ENCODE measurements around the gene CTSW. TPM values are rescaled to one million over a fixed set of nuclear protein-coding genes. Genes with fewer than 3 reads are reported as not detected.
A peak's percentile ranks its signal among the peaks of the same experiment; 100 is the strongest.

Gene CTSW
- total and polyA plus RNA-seq, 2 of the 4 experiments (the other 2 are of a cell fraction), result 0.07 to 0.18 TPM

GRCh38 chr11:65871811-65872548 is 7.7 kb upstream of the CTSW start:
- H4K20me1 ChIP-seq (ENCODE audit: insufficient read depth, low read length), result peaks cover 27% of the 10 kb centered on the region
- CTCF ChIA-PET, result interaction anchor here (1.1 to 2.1 kb wide), 3 partner anchors 13 to 16 kb away, joined by 3 to 9 read pairs (median 8); partner anchors contain the start of gene FIBP
- WGBS, 2 experiments (ENCODE audit: extremely low coverage in 2 of 2, insufficient read length in 1 of 2), result 7% methylated on average over 11 of the region's 26 CpGs; no CpG with 5 or more reads in 1 of the 2 experiments
- H4K5ac ChIP-seq (ENCODE audit: low read depth, low read length), result peak overlapping the region; percentile 89
- H2BK5ac ChIP-seq (ENCODE audit: low read depth, low read length, poor library complexity, severe bottlenecking), result peak overlapping the region; percentile 97
- 0 out of 2 replicates have a peak, but pooled peaks cover 5% of the 10 kb centered on the region for H3K9me1 ChIP-seq (ENCODE audit: insufficient read depth, low read length)
- intact Hi-C loops (cut with micrococcal nuclease) (no loop called here), in situ Hi-C loops (cut with MboI; ENCODE audit: low sequenced_read_pairs) (no loop called here), dilution Hi-C loops (cut with HindIII; ENCODE audit: low sequenced_read_pairs, unreplicated experiment) (no loop called here)
- DNase-seq (no peak), ATAC-seq (ENCODE audit: low read depth) (peak; percentile 28)
- H3K9ac ChIP-seq (ENCODE audit: low read depth, low read length), result peak overlapping the region; percentile 98
- H3K36me3 ChIP-seq (ENCODE audit: control insufficient read depth, insufficient read depth, low read length), result peaks cover 41% of the 10 kb centered on the region
- H2AK9ac ChIP-seq (replicated peaks; ENCODE audit: low read depth, low read length, poor library complexity), result peak overlapping the region; percentile 99
- H2AK5ac ChIP-seq (ENCODE audit: low read depth, low read length), result peak overlapping the region; percentile 87
- no TSS peak for BruUV-seq (replicated peaks)
- H3K18ac ChIP-seq (ENCODE audit: low read depth, low read length), result peak overlapping the region; percentile 71
- peaks cover 14% of the 10 kb centered on the region for H3K4me1 ChIP-seq (ENCODE audit: control insufficient read depth, insufficient read depth, low read length)
- H2AFZ ChIP-seq (replicated peaks; ENCODE audit: low read length, poor library complexity), result peak overlapping the region; percentile 76
- no peaks in the 10 kb centered on the region for H3K9me3 ChIP-seq (ENCODE audit: control insufficient read depth, insufficient read depth, low read length)
- H2BK20ac ChIP-seq (ENCODE audit: low read depth, low read length), result no peak overlapping the region
- peak overlapping the region; percentile 73 for H2BK120ac ChIP-seq (ENCODE audit: low read depth, low read length)
- H4K8ac ChIP-seq (ENCODE audit: low read depth in 2 of 2, low read length in 2 of 2), result peak overlapping the region; percentile 73
- H3K4ac ChIP-seq (ENCODE audit: low read depth, low read length), result peak overlapping the region; percentile 97
- peak overlapping the region; percentile 97 for H3K14ac ChIP-seq (replicated peaks; ENCODE audit: low read depth, low read length)
- H3K4me2 ChIP-seq (ENCODE audit: low read depth, low read length), result peak overlapping the region; percentile 96
- peak overlapping the region; percentile 89 for H3K4me3 ChIP-seq (ENCODE audit: insufficient read depth, low read depth, low read length)
- peaks cover 18 to 57% of the 10 kb centered on the region in 2 experiments for H3K79me1 ChIP-seq (ENCODE audit: low read depth in 1 of 2, low read length in 2 of 2)
- peak overlapping the region; percentile 93 for H3K23ac ChIP-seq (ENCODE audit: low read depth, low read length)
- peak overlapping the region; percentile 81 for H4K91ac ChIP-seq (ENCODE audit: insufficient read depth, low read depth, low read length)
- peak overlapping the region; percentile 88 for H3K56ac ChIP-seq (ENCODE audit: extremely low read depth, insufficient read depth, low read length)
- POLR2A ChIA-PET (ENCODE audit: unreplicated experiment), result interaction anchor here (0.7 to 1.3 kb wide), 4 partner anchors 9 to 14 kb away, joined by 4 to 7 read pairs (median 4); no protein-coding TSS in a partner anchor
- H3K27ac ChIP-seq (ENCODE audit: insufficient read depth, low read length), result peak overlapping the region; percentile 98
- no peak overlapping the region; the same call in 2 of the 3 replicates for H2BK15ac ChIP-seq (ENCODE audit: low read depth, low read length)
- H3K27me3 ChIP-seq (ENCODE audit: control insufficient read depth, insufficient read depth, low read length), result no peaks in the 10 kb centered on the region
- TF ChIP-seq CHD1 (IDR thresholded peaks at IDR 0.05; ENCODE audit: low read depth, low read length) (no peak), CEBPB (IDR thresholded peaks at IDR 0.05; ENCODE audit: low read depth, low read length) (no peak), RCOR1 (IDR thresholded peaks at IDR 0.05; ENCODE audit: insufficient replicate concordance, low read length) (no peak), POLR2A (IDR thresholded peaks at IDR 0.05; ENCODE audit: low read depth, low read length) (no peak), ELK1 (IDR thresholded peaks at IDR 0.05; ENCODE audit: borderline replicate concordance, low read depth, low read length) (no peak), MAFK (IDR thresholded peaks at IDR 0.05; ENCODE audit: low read depth, low read length) (no peak), FOS (IDR thresholded peaks at IDR 0.05; ENCODE audit: low read depth, low read length) (no peak), BHLHE40 (IDR thresholded peaks at IDR 0.05; ENCODE audit: low read depth, low read length) (no peak), RFX5 (IDR thresholded peaks at IDR 0.05; ENCODE audit: low read depth, low read length) (no peak), CTCF (conservative IDR thresholded peaks at IDR 0.05; ENCODE audit: low read depth, low read length) (0 out of 2 replicates have a peak, but pooled peaks have one; percentile 23), RAD21 (IDR thresholded peaks at IDR 0.05; ENCODE audit: low read length) (peak; percentile 12; the same call in 1 of the 2 replicates), USF2 (IDR thresholded peaks at IDR 0.05; ENCODE audit: low read depth, low read length) (no peak), NFE2L2 (IDR thresholded peaks at IDR 0.05; ENCODE audit: low read depth, low read length) (no peak), MAZ (IDR thresholded peaks at IDR 0.05; ENCODE audit: borderline replicate concordance, low read depth, low read length) (no peak)

Measured in IMR-90 (cell line).